HUES48 (cell line): ENCODE measurements around the gene MBOAT1.

Experiments used
- H3K27ac ChIP-seq: one replicate; pipeline ENCODE4 v1.7.0; 2013; ENCODE audit warnings: low read depth, low read length, inconsistent platforms
- H3K27me3 ChIP-seq: 2 replicates; pipeline ENCODE4 v1.6.1; 2013; ENCODE audit warnings: mild to moderate bottlenecking, low read length; ENCODE audit not compliant: control insufficient read depth, insufficient read depth
- H3K36me3 ChIP-seq: 2 replicates; pipeline ENCODE4 v1.6.1; 2013; ENCODE audit warnings: low read length; ENCODE audit not compliant: control insufficient read depth, insufficient read depth
- H3K4me1 ChIP-seq: 2 replicates; pipeline ENCODE4 v1.6.1; 2013; ENCODE audit warnings: mild to moderate bottlenecking, low read length; ENCODE audit not compliant: control insufficient read depth, insufficient read depth
- H3K4me3 ChIP-seq: 2 replicates; pipeline ENCODE4 v1.5.1; 2013; ENCODE audit warnings: mild to moderate bottlenecking, low read depth, low read length
- H3K9ac ChIP-seq: 2 replicates; pipeline ENCODE4 v1.6.1; 2013; ENCODE audit warnings: mild to moderate bottlenecking, low read depth, low read length, moderate library complexity
- H3K9me3 ChIP-seq: 2 replicates; pipeline ENCODE4 v1.6.1; 2013; ENCODE audit warnings: low read length; ENCODE audit not compliant: control insufficient read depth, insufficient read depth

MBOAT1 gene

GRCh38 chr6:20095436-20095835, 116.8 kb downstream of the MBOAT1 start:
- H3K4me3 ChIP-seq: no peak overlapping the region
- no peaks in the 10 kb centered on the region for H3K9me3 ChIP-seq
- no peaks in the 10 kb centered on the region for H3K27me3 ChIP-seq
- H3K36me3 ChIP-seq: no peaks in the 10 kb centered on the region
- H3K27ac ChIP-seq: no peak overlapping the region
- H3K4me1 ChIP-seq: peaks cover 24% of the 10 kb centered on the region
- no peak overlapping the region for H3K9ac ChIP-seq

GRCh38 chr6:20092071-20092566, 120.2 kb downstream of the MBOAT1 start:
- H3K27ac ChIP-seq: peak overlapping the region; percentile 80

GRCh38 chr6:20086992-20087391, 125.3 kb downstream of the MBOAT1 start:
- H3K27ac ChIP-seq: no peak overlapping the region
- H3K27me3 ChIP-seq: no peaks in the 10 kb centered on the region
- H3K36me3 ChIP-seq: no peaks in the 10 kb centered on the region
- H3K4me3 ChIP-seq: no peak overlapping the region
- H3K9me3 ChIP-seq: peaks cover 10% of the 10 kb centered on the region; the same call in 1 of the 2 replicates
- H3K9ac ChIP-seq: no peak overlapping the region
- no peaks in the 10 kb centered on the region for H3K4me1 ChIP-seq

More at GRCh38 chr6:20092071-20092566, 120.2 kb downstream of the MBOAT1 start:
- Histone ChIP-seq H3K4me3 (no peak overlapping the region), H3K9me3 (0 out of 2 replicates have a peak, but pooled peaks cover 4% of the 10 kb centered on the region), H3K27me3 (no peaks in the 10 kb centered on the region), H3K9ac (no peak overlapping the region), H3K4me1 (peaks cover 20% of the 10 kb centered on the region), H3K36me3 (no peaks in the 10 kb centered on the region)

- Histone ChIP-seq H3K9me3 (peaks cover 10% of the 10 kb centered on the region; the same call in 1 of the 2 replicates), H3K4me1 (no peaks in the 10 kb centered on the region), H3K4me3 (no peak overlapping the region), H3K9ac (no peak overlapping the region), H3K27ac (no peak overlapping the region), H3K27me3 (no peaks in the 10 kb centered on the region), H3K36me3 (no peaks in the 10 kb centered on the region)
Measured at GRCh38 chr6:20085817-20086216, 126.5 kb downstream of the MBOAT1 start.

- Histone ChIP-seq H3K27me3 (no peaks in the 10 kb centered on the region), H3K36me3 (no peaks in the 10 kb centered on the region), H3K27ac (no peak overlapping the region), H3K9ac (no peak overlapping the region), H3K9me3 (peaks cover 10% of the 10 kb centered on the region; the same call in 1 of the 2 replicates), H3K4me1 (no peaks in the 10 kb centered on the region), H3K4me3 (no peak overlapping the region)
Measured at GRCh38 chr6:20084411-20084810, 127.9 kb downstream of the MBOAT1 start.

- no peaks in the 10 kb centered on the region for H3K27me3 ChIP-seq
- H3K9ac ChIP-seq: no peak overlapping the region
- H3K9me3 ChIP-seq: peaks cover 3% of the 10 kb centered on the region; the same call in 1 of the 2 replicates
- no peaks in the 10 kb centered on the region for H3K36me3 ChIP-seq
- no peak overlapping the region for H3K27ac ChIP-seq
- H3K4me3 ChIP-seq: no peak overlapping the region
- H3K4me1 ChIP-seq: no peaks in the 10 kb centered on the region
Measured at GRCh38 chr6:20071998-20072397, 140.3 kb downstream of the MBOAT1 start.

GRCh38 chr6:20070047-20070446, 142.2 kb downstream of the MBOAT1 start:
- no peaks in the 10 kb centered on the region for H3K9me3 ChIP-seq
- no peaks in the 10 kb centered on the region for H3K36me3 ChIP-seq
- H3K9ac ChIP-seq: no peak overlapping the region
- H3K4me3 ChIP-seq: no peak overlapping the region
- H3K4me1 ChIP-seq: no peaks in the 10 kb centered on the region
- H3K27me3 ChIP-seq: no peaks in the 10 kb centered on the region
- no peak overlapping the region for H3K27ac ChIP-seq

- H3K4me1 ChIP-seq: no peaks in the 10 kb centered on the region
- H3K36me3 ChIP-seq: no peaks in the 10 kb centered on the region
- no peak overlapping the region for H3K9ac ChIP-seq
- no peaks in the 10 kb centered on the region for H3K27me3 ChIP-seq
- H3K9me3 ChIP-seq: no peaks in the 10 kb centered on the region
- no peak overlapping the region for H3K27ac ChIP-seq
- no peak overlapping the region for H3K4me3 ChIP-seq
Measured at GRCh38 chr6:20069021-20069522, 143.2 kb downstream of the MBOAT1 start.

- no peaks in the 10 kb centered on the region for H3K9me3 ChIP-seq
- H3K4me3 ChIP-seq: no peak overlapping the region
- H3K9ac ChIP-seq: no peak overlapping the region
- no peak overlapping the region for H3K27ac ChIP-seq
- no peaks in the 10 kb centered on the region for H3K27me3 ChIP-seq
- H3K36me3 ChIP-seq: no peaks in the 10 kb centered on the region
- H3K4me1 ChIP-seq: no peaks in the 10 kb centered on the region
Measured at GRCh38 chr6:20068421-20068988, 143.8 kb downstream of the MBOAT1 start.

- Histone ChIP-seq H3K27me3 (no peaks in the 10 kb centered on the region), H3K4me3 (no peak overlapping the region), H3K9me3 (no peaks in the 10 kb centered on the region), H3K27ac (no peak overlapping the region), H3K4me1 (no peaks in the 10 kb centered on the region), H3K36me3 (no peaks in the 10 kb centered on the region), H3K9ac (no peak overlapping the region)
Measured at GRCh38 chr6:20061952-20062351, 150.3 kb downstream of the MBOAT1 start.

GRCh38 chr6:20060252-20060651, 152.0 kb downstream of the MBOAT1 start:
- Histone ChIP-seq H3K27ac (no peak overlapping the region), H3K36me3 (no peaks in the 10 kb centered on the region), H3K4me1 (no peaks in the 10 kb centered on the region), H3K4me3 (no peak overlapping the region), H3K9me3 (no peaks in the 10 kb centered on the region), H3K27me3 (no peaks in the 10 kb centered on the region), H3K9ac (no peak overlapping the region)
